Measurements from ENCODE around the gene NAALAD2. TPM values are rescaled to one million over a fixed set of nuclear protein-coding genes. Genes with fewer than 3 reads are reported as not detected.
"Not testable (repeated sequence)": the region's sequence is repeated elsewhere in the genome, so short reads cannot be mapped to it uniquely, and the experiment has no call there.

Gene NAALAD2
- total and polyA plus RNA-seq, 8 donors = 0.13 to 1.8 (median 0.35) TPM

GRCh38 chr11:90204832-90205646, 70.6 kb downstream of the NAALAD2 start:
- FAIRE-seq = peak; percentile 75

GRCh38 chr11:90207992-90208391, 73.5 kb downstream of the NAALAD2 start:
- H3K9me3 ChIP-seq; FAIRE-seq; H3K4me3 ChIP-seq; ATAC-seq; H3K27ac ChIP-seq; intact Hi-C loops (cut with DNase I); H3K27me3 ChIP-seq; DNase-seq; H3K4me1 ChIP-seq: not testable (repeated sequence)
- peaks cover 0 to 15% (median 0%) of the 10 kb centered on the region in 3 donors for H3K36me3 ChIP-seq
- WGBS, 2 donors = 87 to 98% methylated on average over 10 of the region's 10 CpGs

More at GRCh38 chr11:90204832-90205646, 70.6 kb downstream of the NAALAD2 start:
- H3K36me3 ChIP-seq = peaks cover 0 to 11% (median 0%) of the 10 kb centered on the region in 3 donors
- intact Hi-C loops (cut with DNase I) = no loop called here
- no peaks in the 10 kb centered on the region for H3K27me3 ChIP-seq
- H3K9me3 ChIP-seq = no peaks in the 10 kb centered on the region
- H3K4me3 ChIP-seq = no peak overlapping the region
- 17% methylated on average over 3 of the region's 3 CpGs for WGBS, 2 donors
- ATAC-seq (peak; percentile 56 to 81 (median 80)), DNase-seq (no peak)
- no peaks in the 10 kb centered on the region for H3K4me1 ChIP-seq
- H3K27ac ChIP-seq = no peak overlapping the region
- peak; percentile 59 to 88 (median 76) for TF ChIP-seq CTCF (IDR thresholded peaks at IDR 0.05)

GRCh38 chr11:90208857-90209256, 74.4 kb downstream of the NAALAD2 start:
- WGBS, 2 donors = 82 to 86% methylated on average over 2 of the region's 2 CpGs
- Histone ChIP-seq H3K36me3 (peaks cover 0 to 15% (median 0%) of the 10 kb centered on the region in 3 donors), H3K9me3 (no peaks in the 10 kb centered on the region), H3K27me3 (no peaks in the 10 kb centered on the region), H3K4me3 (no peak overlapping the region), H3K4me1 (no peaks in the 10 kb centered on the region), H3K27ac (no peak overlapping the region)
- intact Hi-C loops (cut with DNase I) = no loop called here
- no peak for ATAC-seq
- DNase-seq = no peak
- TF ChIP-seq CTCF (IDR thresholded peaks at IDR 0.05) = no peak
- no peak for FAIRE-seq

- no peak for FAIRE-seq
- H3K27me3 ChIP-seq = no peaks in the 10 kb centered on the region
- TF ChIP-seq CTCF (IDR thresholded peaks at IDR 0.05) = no peak
- DNase-seq = no peak
- ATAC-seq = no peak
- H3K36me3 ChIP-seq = peaks cover 0 to 15% (median 0%) of the 10 kb centered on the region in 3 donors
- no peaks in the 10 kb centered on the region for H3K9me3 ChIP-seq
- WGBS, 2 donors = 39 to 45% methylated on average over 3 of the region's 3 CpGs
- peaks cover 0 to 3% (median 0%) of the 10 kb centered on the region in 3 donors for H3K4me1 ChIP-seq
- intact Hi-C loops (cut with DNase I) = no loop called here
- no peak overlapping the region for H3K27ac ChIP-seq
- H3K4me3 ChIP-seq = no peak overlapping the region
Measured at GRCh38 chr11:90213322-90213721, 78.9 kb downstream of the NAALAD2 start.

- H3K27ac ChIP-seq = no peak overlapping the region
- no peak for DNase-seq
- FAIRE-seq = no peak
- 90 to 97% methylated on average over 5 of the region's 5 CpGs for WGBS, 2 donors
- H3K4me1 ChIP-seq = peaks cover 0 to 10% (median 3%) of the 10 kb centered on the region in 3 donors
- no peaks in the 10 kb centered on the region for H3K9me3 ChIP-seq
- ATAC-seq = no peak
- H3K27me3 ChIP-seq = no peaks in the 10 kb centered on the region
- intact Hi-C loops (cut with DNase I) = no loop called here
- no peak overlapping the region for H3K4me3 ChIP-seq
- H3K36me3 ChIP-seq = no peaks in the 10 kb centered on the region
- no peak for TF ChIP-seq CTCF (IDR thresholded peaks at IDR 0.05)
Measured at GRCh38 chr11:90216611-90217010, 82.1 kb downstream of the NAALAD2 start.
